NCI-H2227 treated with DMSO at 0.1 percent for 48 hours (cell line): ENCODE results near the gene CNNM4.

ENCODE experiments used
- DNase-seq: peaks from one replicate; lab custom pipeline; 2025; lab: John Stamatoyannopoulos, UW

Gene CNNM4

GRCh38 chr2:96810783-96811192, 50.1 kb downstream of the CNNM4 start:
- no peak for DNase-seq

- no peak for DNase-seq
These were observed 51.2 kb downstream of the CNNM4 start for GRCh38 chr2:96811917-96812316.

GRCh38 chr2:96813656-96814055, 53.0 kb downstream of the CNNM4 start:
- no peak for DNase-seq

GRCh38 chr2:96815326-96816126, 54.8 kb downstream of the CNNM4 start:
- DNase-seq, result peak; percentile 48

GRCh38 chr2:96816127-96816835, 55.6 kb downstream of the CNNM4 start, which contains the start of gene CNNM3:
Gene CNNM3 (plus strand): TSS chr2:96816268. CDS start chr2:96816278, 10 bp downstream.
- peak; percentile 89 for DNase-seq

GRCh38 chr2:96816836-96817702, 56.4 kb downstream of the CNNM4 start:
- DNase-seq, result peak; percentile 4

GRCh38 chr2:96817882-96818281, 57.2 kb downstream of the CNNM4 start:
- no peak for DNase-seq

- no peak for DNase-seq
These were observed 58.6 kb downstream of the CNNM4 start for GRCh38 chr2:96819128-96819875.

GRCh38 chr2:96819876-96820511, 59.3 kb downstream of the CNNM4 start:
- no peak for DNase-seq

GRCh38 chr2:96821113-96821675, 60.5 kb downstream of the CNNM4 start:
- DNase-seq, result no peak

- no peak for DNase-seq
These were observed 62.1 kb downstream of the CNNM4 start for GRCh38 chr2:96822786-96823185.

GRCh38 chr2:96823198-96823597, 62.5 kb downstream of the CNNM4 start:
- DNase-seq, result no peak

- DNase-seq, result no peak
These were observed 63.6 kb downstream of the CNNM4 start for GRCh38 chr2:96824079-96824870.

GRCh38 chr2:96825057-96825456, 64.4 kb downstream of the CNNM4 start:
- no peak for DNase-seq

- no peak for DNase-seq
These were observed 66.0 kb downstream of the CNNM4 start for GRCh38 chr2:96826546-96827278.

- no peak for DNase-seq
These were observed 67.7 kb downstream of the CNNM4 start for GRCh38 chr2:96828436-96828835.

GRCh38 chr2:96828874-96829273, 68.2 kb downstream of the CNNM4 start:
- DNase-seq, result no peak

- no peak for DNase-seq
These were observed 69.4 kb downstream of the CNNM4 start for GRCh38 chr2:96830044-96830562.

GRCh38 chr2:96831679-96832078, 71.0 kb downstream of the CNNM4 start:
- DNase-seq, result no peak
